ENCODE measurements around the gene GIT1.
"Not testable (repeated sequence)": the region's sequence is repeated elsewhere in the genome, so short reads cannot be mapped to it uniquely, and the experiment has no call there.

Gene GIT1

GRCh38 chr17:29565643-29566472 lies 23.6 kb downstream of the GIT1 start:
- peak; percentile 62 for DNase-seq

GRCh38 chr17:29563816-29564215 lies 25.6 kb downstream of the GIT1 start:
- no peak for DNase-seq

GRCh38 chr17:29562615-29563014 lies 26.8 kb downstream of the GIT1 start:
- DNase-seq: no peak

GRCh38 chr17:29561554-29562517 lies 27.6 kb downstream of the GIT1 start:
- DNase-seq: no peak

GRCh38 chr17:29560316-29560715 lies 29.1 kb downstream of the GIT1 start:
- no peak for DNase-seq

GRCh38 chr17:29559640-29560039 lies 29.8 kb downstream of the GIT1 start:
- no peak for DNase-seq

- not testable (repeated sequence) for DNase-seq
Observed at GRCh38 chr17:29558139-29558538, 31.3 kb downstream of the GIT1 start.

GRCh38 chr17:29557739-29558116 lies 31.7 kb downstream of the GIT1 start:
- no peak for DNase-seq

GRCh38 chr17:29557085-29557738 lies 32.2 kb downstream of the GIT1 start:
- DNase-seq: no peak

- DNase-seq: no peak
Observed at GRCh38 chr17:29555840-29556239, 33.6 kb downstream of the GIT1 start.

- no peak for DNase-seq
Observed at GRCh38 chr17:29549177-29549923, 40.1 kb downstream of the GIT1 start.

GRCh38 chr17:29546830-29547229 lies 42.6 kb downstream of the GIT1 start:
- no peak for DNase-seq

- DNase-seq: no peak
Observed at GRCh38 chr17:29546085-29546484, 43.4 kb downstream of the GIT1 start.

GRCh38 chr17:29544066-29544465 lies 45.4 kb downstream of the GIT1 start:
- DNase-seq: no peak

GRCh38 chr17:29533976-29534375 lies 55.5 kb downstream of the GIT1 start:
- DNase-seq: no peak

- no peak for DNase-seq
Observed at GRCh38 chr17:29526322-29526721, 63.1 kb downstream of the GIT1 start.

- DNase-seq: no peak
Observed at GRCh38 chr17:29524692-29525091, 64.8 kb downstream of the GIT1 start.

Data from NCI-H2029 (cell line).